Peyer's patch (tissue), 4 donors: ENCODE results near the gene COMMD4.

Experiments used
- CTCF ChIP-seq, 6 experiments: fragments of 450-650 bp in 4 of 6; fragments of 200-600 bp in 2 of 6; sonication (generic) in 1 of 6; IDR thresholded peaks; one replicate each; pipeline ENCODE4 v1.5.1; 2017 to 2019; ENCODE audit warnings: antibody characterized with exemption in 6 of 6, mild to moderate bottlenecking in 3 of 6, moderate library complexity in 1 of 6
- POLR2A ChIP-seq, 2 donors: fragments of 450-650 bp; IDR thresholded peaks; one replicate each; pipeline ENCODE4 v1.5.1; 2017; ENCODE audit warnings: antibody characterized with exemption in 2 of 2, mild to moderate bottlenecking in 2 of 2, moderate library complexity in 2 of 2

DNA sequence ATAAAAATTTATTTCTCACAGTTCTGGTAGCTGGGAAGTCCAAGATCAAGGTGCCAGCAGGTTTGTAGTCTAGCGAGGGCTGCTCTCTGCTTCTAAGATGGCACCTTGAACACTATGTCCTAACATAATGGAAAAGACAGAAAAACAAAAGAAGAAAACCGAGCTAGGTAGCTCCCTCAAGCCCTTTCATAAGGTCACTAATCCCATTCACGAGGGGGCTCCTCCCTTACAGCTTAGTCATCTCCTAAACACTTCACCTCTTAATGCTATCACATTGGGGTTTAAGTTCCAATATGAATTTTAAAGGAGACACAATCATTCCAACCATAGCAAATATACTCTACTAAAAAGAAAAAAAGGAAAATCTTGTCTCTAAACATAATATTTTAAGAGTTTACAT, 29.7 kb upstream of the COMMD4 start:
- TF ChIP-seq CTCF (IDR thresholded peaks at IDR 0.05) (no peak), POLR2A (IDR thresholded peaks at IDR 0.05) (no peak)
